Measurements from ENCODE around the gene ZSWIM6.

The ZSWIM6 gene

GRCh38 chr5:61307611-61308010, 24.4 kb upstream of the ZSWIM6 start:
- DNase-seq, result no peak

DNA sequence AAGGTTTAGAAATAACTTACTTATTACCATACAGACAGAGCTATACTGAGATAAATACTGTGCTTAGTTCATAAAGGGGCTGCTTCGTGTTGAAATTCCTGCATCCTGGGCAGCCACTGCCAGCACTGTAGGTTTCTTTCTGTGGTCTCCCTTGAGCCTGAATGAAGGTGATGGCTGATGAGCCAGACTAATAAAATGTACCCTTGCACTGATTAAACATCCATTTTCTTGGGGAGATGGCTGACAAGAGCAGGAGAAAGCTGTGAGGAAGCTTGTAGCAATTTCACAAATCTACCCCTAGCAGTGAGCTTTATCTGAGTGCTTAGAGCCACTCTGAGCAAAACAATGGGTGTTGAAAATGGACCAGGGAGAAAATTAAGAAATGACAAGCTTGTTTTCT, 23.3 kb upstream of the ZSWIM6 start:
- DNase-seq, result no peak

DNA sequence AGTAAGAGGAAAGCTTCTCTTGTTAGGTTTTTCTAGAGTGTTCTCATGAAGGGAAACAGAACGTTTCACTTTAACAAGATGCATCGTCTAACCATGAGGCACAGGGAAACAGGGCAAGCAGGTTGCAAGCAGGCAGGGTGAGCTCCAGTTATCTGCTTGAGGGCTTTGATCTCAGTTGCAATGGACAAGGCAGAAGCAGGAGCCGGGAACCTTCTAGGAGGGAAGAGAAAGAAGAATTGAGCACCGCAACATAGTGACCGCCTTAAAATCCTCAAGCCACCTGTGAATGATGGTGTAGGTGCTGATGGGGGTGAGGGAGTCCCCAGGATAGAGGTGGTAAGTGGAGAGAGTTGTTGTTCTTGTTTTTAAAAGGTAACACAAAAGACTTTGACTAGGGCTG, 22.9 kb upstream of the ZSWIM6 start:
- DNase-seq, result no peak

- DNase-seq, result no peak
These were observed 20.9 kb upstream of the ZSWIM6 start for GRCh38 chr5:61311056-61311610.

DNA sequence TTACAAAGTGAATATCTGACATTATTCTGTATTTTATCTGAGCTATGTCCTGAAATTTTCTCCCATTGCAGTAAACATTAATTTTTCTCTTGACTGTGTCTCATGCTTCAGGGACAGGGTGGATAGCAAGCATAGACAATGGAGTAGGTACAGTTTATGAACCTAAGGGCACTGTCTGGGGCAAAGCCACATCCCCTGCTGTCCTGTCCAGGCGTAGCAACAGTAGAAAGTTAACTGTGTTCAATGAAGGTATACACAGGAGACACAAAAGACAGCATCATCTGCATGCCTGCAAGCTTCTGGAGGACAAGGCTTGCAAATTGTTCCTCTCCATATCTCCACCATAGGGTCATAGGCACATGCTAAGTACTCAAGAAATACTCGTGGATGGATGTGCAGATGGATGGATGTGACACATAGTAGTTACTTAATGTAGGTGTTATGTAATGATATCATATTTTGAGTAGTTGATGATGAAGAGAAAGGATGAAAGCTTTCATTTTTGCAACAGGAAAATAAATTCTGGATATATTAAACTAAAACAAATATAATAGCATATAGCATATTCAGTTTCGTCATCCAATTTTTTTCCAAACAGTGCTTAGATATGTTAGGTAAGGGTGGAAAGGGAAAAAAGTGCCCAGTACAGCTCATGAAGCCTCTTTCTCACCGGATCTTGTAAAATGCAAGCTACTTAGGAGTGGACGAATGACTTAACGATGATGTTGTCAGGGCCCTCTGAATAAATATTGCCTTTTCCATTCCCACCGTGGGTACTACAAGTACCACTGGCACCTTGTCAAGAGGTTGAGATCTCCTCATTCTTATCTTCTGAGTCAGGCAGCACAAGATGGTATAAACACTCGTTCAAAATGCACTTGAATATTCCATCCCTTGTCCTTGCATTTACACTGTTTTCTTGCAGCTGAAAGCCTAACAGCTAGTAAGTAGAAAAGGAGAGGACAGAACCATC, 19.9 kb upstream of the ZSWIM6 start:
- no peak for DNase-seq

DNA sequence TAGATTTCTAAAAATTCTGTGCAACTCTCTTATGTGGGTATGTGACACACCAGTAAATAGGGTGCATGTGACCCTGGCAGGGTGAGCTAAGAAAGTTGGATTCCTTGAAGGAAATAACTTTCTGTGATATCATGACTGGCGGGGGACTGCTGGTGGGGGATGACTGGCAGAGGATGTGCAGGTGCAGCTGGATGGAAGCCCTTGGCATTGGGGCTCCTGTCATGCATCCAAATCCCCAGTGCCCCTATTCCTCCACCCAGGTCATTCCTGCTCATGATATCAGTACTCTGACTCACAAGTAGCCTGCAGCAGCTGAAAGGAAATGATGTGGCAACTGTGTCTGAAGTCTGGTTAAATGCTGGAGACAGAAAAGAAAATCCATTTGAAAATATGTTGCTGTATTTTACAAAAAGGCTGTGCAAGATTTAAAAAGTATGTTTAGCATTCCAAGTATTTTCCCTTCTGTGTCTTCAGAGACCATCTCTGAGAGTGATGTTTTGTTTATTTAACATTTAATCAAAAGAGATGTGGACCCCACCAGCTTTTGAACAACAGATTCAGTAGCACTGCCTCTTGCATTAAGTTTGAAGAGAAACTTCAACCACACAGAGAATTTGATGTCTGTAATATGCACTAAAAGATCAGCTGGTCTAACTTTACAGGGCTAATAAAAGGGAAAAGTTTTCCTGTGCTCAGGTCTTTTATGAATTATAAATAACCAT, 17.9 kb upstream of the ZSWIM6 start:
- DNase-seq, result no peak

- no peak for DNase-seq
These were observed 13.7 kb upstream of the ZSWIM6 start for GRCh38 chr5:61318376-61318775.

DNA sequence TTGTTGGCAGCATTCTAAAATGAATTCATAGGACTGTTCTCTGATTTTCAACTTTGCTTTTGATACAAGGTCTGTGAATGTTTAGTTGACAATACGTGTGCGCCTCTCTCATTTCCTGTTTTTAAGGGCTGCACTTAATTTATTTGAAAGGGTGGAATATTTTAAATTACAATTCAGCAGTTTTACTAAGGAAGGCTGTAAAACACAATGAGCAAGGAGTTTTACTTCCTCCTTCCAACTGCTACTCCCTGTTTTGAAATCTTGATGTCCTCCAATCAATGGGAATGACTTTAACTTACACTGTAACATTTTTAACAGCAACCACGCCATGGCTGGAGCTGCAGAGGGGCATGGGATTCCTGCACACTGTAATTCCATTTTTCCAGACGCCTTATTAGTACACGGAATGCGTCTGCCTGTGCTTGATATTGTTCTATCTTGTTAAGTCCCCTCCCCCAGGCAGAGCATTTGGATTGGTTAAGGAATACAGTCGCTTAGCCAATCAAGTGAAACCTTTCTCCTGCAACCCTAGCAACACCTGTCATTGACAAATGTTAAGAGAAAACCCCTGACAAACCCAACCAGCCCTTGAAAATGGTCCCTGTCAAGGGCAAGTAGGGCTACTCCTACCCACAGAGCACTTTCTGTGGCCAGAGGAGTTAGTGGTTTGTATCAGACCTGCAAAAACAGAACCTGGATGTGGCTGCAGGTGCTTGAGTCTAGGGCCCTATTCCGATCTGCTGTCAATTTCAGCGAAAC, 12.5 kb upstream of the ZSWIM6 start:
- DNase-seq, result no peak

GRCh38 chr5:61320860-61321259, 11.2 kb upstream of the ZSWIM6 start:
- DNase-seq, result no peak

DNA sequence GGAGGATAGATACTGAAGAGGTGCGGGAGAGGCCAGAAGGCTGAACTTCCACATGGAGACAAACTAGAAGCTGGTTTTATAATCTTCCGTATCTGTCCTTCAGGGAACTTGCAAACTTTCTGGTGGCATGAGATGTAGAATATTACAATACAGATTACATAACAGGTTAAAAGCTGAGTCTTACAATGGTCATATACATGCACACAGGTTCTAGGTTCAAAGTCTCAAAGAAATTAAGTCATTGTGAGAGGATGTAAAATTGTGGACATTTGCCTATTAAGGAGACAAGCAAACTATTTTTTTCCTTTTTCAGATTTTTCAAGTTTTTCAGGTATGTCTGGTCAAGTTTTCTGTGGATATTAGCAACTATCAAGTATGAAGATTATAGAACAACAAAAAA, 10.4 kb upstream of the ZSWIM6 start:
- no peak for DNase-seq

- DNase-seq, result no peak
These were observed 9.0 kb upstream of the ZSWIM6 start for GRCh38 chr5:61322738-61323725.

- DNase-seq, result peak; percentile 24
These were observed 4.0 kb upstream of the ZSWIM6 start for GRCh38 chr5:61327760-61328753.

DNA sequence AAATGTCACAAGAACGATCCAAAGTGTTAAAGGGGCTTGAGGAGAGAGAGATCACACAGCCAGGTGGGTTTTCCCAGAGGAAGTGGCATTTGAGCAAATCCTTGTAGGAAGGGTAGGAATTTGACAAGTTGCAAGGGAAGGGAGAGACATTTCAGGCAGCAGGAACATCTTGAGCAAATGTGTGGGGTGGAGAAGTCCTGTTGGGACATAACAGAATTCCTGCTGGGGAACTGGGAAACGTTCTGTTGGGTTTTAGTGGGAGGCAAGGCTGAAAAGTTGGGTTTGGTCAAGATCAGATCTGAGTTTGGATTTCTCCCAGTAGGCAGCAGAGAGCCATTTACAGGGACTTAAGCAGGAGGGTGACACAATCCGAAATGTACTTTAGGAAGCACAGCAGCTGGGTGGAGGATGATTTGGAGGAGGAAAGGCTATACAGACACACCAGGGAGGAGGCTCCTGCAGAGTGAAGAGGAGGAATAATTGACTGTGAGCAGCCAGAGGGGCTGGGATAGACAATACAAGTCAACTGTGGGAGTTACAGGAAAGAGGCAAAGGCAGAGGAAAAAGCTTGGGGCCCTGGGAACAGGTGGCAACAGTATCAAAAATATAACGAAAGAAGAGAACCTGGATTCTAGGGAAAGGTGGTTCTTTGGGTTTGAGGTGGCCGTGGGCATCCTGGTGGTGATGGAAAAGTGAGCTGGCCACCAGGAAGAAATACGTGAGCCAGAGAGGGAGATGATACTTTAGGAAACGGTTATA, 3.1 kb upstream of the ZSWIM6 start:
- DNase-seq, result no peak

GRCh38 chr5:61329550-61330128, 2.4 kb upstream of the ZSWIM6 start:
- DNase-seq, result peak; percentile 30

DNA sequence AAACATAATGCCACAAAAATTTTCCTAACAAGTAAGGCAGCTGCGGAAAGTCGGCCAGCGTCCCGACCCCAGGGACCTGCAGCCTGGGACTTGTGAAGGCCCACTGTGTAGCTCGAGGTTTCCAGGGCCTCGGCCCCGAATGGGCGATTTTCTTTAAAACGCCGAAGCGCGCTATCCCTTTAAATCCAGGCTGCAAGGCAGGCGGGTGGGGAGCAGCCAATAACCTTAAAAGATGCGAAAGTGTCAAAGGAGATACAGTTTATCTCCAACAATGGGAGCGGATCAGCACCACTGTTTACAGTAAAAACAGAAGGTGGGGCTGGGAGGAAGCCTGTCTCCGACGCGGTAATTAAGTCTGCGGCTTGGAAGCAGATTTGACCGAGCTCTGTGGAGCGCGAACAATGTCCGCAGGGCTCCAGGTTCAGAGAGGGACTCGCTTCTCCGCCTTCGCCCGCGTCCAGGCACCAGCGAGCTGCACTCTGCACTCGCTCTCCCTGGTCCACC, 1.7 kb upstream of the ZSWIM6 start:
- peak; percentile 24 for DNase-seq

- peak; percentile 77 for DNase-seq
These were observed 1.1 kb upstream of the ZSWIM6 start for GRCh38 chr5:61330845-61331406.

DNA sequence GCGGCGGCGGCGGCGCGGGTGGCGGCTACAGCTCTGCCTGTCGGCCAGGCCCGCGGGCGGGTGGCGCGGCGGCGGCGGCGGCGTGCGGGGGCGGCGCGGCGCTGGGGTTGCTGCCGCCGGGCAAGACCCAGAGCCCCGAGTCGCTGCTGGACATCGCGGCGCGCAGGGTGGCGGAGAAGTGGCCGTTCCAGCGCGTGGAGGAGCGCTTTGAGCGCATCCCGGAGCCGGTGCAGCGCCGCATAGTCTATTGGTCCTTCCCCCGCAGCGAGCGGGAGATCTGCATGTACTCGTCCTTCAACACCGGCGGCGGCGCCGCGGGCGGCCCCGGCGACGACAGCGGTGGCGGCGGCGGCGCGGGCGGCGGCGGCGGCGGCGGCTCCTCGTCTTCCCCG, 296 bp downstream of the ZSWIM6 start:
- DNase-seq, result peak; percentile 53

- DNase-seq, result peak; percentile 43
These were observed 828 bp downstream of the ZSWIM6 start for GRCh38 chr5:61332851-61333320.

Data from activated CD4-positive, alpha-beta T cell treated with anti-CD3 and anti-CD28 coated beads for 48 hours (primary cell).